HG02981 (cell line): Measurements from ENCODE around the gene FAM120AOS.
"Not testable (repeated sequence)": the region's sequence is repeated elsewhere in the genome, so short reads cannot be mapped to it uniquely, and the experiment has no call there.

ENCODE experiments used
- ATAC-seq: cut with Tn5 transposase; IDR thresholded peaks from one replicate; pipeline ENCODE4 v1.9.1; 2021; ENCODE audit warnings: mild to moderate bottlenecking, moderate library complexity; ENCODE audit not compliant: unreplicated experiment

Gene FAM120AOS

DNA sequence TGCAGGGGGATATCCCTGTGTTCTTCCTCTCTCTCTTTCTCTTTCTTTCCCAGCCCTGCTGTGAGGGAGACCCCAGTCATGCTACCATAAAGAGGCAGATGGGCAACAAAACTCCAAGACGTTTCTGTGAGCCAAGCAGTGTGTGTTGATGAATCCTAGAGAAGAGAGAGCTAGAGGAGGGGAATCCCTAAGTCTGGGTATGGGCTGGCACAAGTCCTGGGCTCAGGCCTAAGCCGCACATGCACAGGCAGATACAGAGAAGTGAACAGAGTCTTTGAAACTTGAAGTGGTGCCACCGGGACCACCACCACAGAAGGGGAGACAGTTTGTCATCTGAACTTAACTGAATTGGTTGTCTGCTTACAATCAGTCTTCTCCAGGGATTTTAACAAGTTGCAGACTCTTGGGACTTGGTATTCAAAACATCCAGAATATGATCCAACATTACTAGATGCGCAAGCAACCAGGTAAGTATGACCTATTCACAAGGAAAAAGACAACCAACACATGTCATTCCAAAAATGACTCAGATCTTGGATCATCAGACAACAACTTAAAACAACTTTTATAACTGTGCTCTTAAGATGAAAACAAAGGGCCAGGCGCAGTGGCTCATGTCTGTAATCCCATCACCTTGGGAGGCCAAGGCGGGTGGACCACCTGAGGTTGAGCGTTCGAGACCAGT is 12.3 kb downstream of the FAM120AOS start:
- no peak for ATAC-seq

DNA sequence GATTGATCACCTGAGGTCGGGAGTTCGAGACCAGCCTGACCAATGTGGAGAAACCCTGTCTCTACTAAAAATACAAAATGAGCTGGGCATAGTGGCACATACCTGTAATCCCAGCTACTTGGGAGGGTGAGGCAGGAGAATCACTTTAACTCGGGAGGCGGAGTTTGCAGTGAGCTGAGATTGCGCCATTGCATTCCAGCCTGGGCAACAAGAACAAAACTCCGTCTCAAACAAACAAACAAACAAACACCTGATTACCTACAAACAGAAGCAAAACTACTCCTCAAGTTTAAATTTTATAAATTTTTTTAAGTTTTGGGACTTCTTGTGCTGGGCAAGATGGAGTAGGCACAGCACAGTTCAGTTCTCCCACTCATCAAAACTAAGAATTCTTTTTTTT is 14.1 kb downstream of the FAM120AOS start:
- not testable (repeated sequence) for ATAC-seq

GRCh38 chr9:93437996-93438395 is 15.4 kb downstream of the FAM120AOS start:
- no peak for ATAC-seq

DNA sequence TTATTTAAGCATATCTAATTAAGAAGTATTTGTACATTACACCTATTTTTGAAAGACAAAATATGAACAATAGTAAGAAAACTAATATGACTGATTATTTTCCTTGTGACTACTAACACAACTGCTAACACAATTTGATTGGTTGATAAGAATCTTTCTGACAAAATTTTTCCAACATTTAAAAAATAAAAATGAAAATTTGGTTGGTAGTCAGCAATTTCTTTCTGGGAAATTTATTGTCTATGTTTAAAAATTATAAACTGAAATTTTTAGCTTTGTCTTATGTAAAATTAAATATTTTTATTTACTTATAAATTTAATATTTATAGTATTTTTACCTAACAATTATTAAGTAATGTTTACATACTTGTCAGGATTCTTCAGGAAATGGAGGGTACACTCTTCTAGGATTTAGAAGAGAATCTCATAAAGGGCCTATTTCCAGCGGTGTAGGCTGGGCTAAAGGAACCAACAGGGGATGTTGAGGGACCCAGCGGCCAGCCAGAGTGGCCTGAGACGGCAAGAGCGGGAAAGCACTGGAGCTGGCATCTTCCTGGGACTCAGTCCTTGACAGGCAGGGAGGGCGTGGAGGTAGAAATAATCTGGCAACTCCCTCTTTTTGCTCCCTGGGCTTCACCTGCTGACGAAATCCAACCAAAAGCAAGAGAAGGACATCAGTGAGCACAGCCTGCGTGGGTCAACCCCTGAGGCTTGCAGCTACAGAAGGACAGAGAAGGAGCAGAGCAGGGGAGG is 16.6 kb downstream of the FAM120AOS start:
- no peak for ATAC-seq

- no peak for ATAC-seq
Measured at GRCh38 chr9:93436218-93436617, 17.2 kb downstream of the FAM120AOS start.

DNA sequence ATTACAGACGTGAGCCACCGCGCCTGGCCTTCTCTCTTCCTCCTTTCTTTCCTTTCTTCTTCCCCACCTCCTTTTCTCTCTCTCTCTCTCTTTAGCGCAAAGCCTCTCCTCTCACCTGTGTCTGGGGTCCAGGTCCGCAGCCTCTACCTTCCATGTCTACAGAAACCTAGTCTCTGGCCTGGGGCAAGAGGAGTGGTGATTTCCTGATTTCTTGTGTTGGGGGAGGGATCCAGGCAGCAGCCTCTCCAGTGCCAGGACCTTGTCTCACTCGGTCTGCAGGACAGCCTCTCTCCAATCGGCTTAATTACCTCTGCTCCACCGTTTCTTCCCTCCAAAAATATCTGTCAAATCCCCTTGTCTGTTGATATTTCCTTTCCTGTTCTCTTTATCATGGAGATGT is 18.0 kb downstream of the FAM120AOS start:
- ATAC-seq = no peak

GRCh38 chr9:93434056-93434455 is 19.3 kb downstream of the FAM120AOS start:
- ATAC-seq = no peak

- ATAC-seq = no peak
Measured at GRCh38 chr9:93432964-93433363, 20.4 kb downstream of the FAM120AOS start.

GRCh38 chr9:93431539-93432105 is 21.8 kb downstream of the FAM120AOS start:
- ATAC-seq = no peak

DNA sequence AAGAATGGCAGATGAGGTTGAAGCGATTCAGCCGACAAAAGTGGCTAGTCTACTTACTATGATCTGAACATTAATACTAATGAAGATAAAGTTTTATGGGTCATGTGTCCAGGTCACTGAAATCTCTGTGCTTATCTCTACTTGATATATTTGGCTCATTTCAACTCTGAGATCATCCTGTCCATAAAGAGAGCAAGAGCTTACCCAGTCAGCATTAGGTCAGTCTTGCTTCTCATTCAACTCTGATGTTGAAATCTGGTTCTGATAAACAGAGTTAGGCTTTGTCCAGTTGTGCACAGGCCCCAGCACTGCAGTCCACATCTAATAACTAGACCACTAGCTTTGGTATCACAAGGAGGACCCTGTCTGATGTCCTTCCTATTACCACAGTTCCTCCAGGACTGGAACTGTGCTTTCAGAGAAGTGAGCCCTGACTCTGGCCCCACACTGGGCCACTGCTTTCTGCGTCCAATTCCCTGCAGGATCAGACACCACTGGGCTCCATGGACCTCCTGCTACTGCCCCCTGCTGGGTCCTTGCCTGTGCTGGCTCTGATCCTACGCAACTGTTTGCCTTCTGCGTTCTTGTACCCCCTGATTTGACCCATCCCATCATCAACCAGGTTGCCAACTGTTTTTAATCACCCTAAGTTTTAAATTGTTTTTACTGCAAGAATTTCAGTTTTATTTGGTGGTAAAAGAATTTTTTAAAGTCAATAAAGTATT is 25.6 kb downstream of the FAM120AOS start:
- no peak for ATAC-seq

GRCh38 chr9:93422977-93423616 is 30.3 kb downstream of the FAM120AOS start:
- ATAC-seq = no peak

DNA sequence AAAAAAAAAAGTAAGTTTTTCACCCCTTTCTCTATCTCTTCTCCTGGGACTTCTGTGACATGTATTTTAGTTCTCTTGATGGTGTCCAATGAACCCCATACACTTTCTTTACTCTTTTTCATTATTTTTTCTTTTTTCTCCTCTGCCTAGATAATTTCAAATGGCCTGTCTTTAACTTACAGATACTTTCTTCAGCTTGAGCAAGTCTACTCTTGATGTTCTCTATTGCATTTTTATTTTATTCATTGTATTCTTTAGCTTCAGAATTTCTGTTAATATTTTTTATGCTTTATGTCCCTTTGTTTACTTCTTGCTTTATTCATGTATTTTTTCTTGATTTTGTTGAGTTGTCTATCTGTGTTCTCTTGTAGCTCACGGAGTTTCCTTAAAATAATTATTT is 34.4 kb downstream of the FAM120AOS start:
- ATAC-seq = no peak

DNA sequence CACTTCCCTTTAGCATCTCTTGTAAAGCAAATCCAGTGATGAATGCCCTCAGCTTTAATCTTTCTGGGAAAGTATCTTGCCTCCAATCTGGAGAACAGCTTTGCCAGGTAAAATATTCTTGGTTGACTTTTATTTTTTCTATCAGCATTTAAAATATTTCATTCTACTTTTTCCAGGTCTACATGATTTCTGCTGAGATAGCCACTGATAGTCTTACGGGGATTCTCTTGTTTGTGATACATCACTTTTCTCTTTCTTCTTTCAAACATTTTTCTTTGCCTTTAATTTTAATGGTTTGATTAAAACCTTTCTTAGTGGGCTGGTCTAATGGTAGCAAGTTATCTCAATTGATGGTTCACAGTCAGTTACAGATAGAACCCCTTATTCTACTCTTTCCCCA is 35.8 kb downstream of the FAM120AOS start:
- no peak for ATAC-seq

DNA sequence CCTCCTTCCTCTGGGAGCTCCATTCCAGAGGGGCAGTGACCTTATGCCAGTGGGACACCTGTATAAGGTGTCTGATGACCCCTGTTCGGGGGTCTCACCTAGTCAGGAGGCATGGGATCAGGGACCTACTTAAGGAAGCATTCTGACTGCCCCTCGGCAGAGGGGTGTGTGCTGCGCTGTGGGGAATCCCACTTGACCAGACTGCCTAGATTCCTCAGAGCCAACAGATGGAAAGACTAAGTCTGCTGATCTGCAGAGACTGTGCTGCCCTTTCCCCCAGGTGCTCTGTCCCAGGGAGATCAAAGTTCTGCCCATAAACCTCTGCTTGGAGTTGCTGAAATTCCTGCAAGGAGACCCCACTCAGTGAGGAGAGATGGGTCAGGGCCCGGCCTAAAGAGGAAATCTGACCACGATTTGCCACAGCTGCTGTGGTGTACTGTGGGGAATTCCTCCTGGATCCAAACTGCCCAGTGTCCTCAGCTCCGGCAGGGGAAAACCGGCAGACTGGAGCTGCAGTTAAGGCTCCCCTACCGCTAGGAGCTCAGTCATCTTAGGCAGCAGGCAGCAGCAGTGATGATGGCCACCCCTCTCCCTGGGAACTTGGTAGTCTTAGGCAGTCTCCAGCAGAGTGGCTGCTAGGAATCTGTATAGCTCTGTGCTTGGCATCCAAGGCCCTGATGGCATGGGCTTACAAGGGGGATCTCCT is 36.7 kb downstream of the FAM120AOS start:
- ATAC-seq = no peak

- no peak for ATAC-seq
Measured at GRCh38 chr9:93415176-93415690, 38.1 kb downstream of the FAM120AOS start.

- ATAC-seq = no peak
Measured at GRCh38 chr9:93413530-93413929, 39.9 kb downstream of the FAM120AOS start.

DNA sequence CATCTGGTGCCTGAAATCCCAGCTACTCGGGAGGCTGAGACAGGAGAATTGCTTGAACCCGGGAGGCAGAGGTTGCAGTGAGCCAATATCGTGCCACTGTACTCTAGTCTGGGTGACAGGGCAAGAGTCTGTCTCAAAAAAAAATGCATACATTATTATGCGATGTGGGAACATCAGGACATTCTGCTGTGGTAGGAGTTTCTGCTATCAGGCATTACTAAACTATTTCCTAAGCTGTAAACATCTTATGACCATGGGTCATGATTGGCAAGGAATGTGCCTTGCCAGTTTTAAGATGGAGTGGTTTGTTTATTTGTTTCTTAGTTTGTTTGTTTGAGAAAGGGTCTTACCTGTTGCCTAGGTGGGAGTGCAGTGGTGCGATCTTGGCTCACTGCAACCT is 47.0 kb downstream of the FAM120AOS start:
- ATAC-seq = no peak

DNA sequence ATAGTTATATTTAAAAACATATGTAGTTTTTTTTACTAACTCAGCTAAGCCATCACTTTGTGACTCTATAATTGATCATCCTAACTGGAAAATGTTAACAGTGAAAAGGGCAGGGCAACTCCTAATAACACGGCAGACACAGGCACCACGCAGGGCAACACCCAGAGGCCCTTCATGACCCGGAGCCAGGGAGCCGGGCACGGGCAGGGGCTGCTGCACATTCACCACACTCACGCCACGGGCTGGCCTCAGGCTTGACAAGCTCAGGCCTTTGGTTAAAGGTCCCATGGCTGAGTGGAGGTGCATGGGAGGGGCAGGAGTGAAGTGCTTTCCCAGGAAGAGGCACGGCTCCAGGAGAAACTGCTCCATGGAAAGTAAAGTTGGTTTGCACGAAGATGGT is 54.9 kb downstream of the FAM120AOS start:
- ATAC-seq = no peak

- no peak for ATAC-seq
Measured at GRCh38 chr9:93397661-93398373, 55.6 kb downstream of the FAM120AOS start.
